Measurements from ENCODE around the gene SRA1. TPM values are rescaled to one million over a fixed set of nuclear protein-coding genes. Genes with fewer than 3 reads are reported as not detected.
A peak's percentile ranks its signal among the peaks of the same experiment; 100 is the strongest.

The SRA1 gene
- total and polyA plus RNA-seq, 9 of the 15 experiments (the other 6 are each of a cell fraction or from before 2014, with no cell fraction given): 24.1 to 47.4 (median 41.3) TPM

DNA sequence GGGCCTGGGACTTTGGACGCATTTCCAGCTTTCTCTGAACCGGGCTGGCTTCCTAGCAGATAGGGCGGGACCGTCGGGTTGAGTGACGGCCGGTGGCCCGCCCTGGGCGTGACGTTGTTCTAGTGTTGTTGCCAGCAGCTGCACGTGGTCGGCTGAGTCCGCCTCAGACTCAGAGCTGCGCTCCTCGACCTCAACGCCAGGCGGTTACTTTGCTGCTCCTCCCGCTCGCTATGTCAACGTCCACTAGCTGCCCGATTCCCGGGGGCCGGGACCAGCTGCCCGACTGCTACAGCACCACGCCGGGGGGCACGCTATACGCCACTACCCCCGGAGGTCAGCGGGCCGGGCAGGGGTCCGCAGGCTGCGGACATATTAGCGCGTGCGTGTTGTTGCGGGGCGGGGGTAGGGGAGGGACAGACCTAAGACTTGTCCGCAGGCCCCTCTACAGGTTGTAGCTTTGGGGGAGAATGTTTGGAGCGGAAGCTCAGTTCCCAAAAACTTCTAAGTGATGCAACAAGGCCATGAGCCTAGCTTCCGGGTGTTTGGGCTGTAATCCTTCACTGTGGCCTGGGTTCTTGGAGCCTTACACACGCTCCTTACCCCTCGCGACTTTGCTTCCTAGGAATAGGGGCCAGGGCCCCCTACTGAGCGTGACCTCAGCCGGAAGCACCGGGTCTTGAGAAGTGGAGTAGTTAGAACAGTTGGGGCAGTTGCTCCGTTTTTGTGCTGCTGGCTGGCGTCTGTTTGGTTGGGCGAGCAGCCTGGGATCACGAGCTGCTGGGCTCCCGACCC lies 9.6 kb downstream of the SRA1 start, which contains the start of gene EIF4EBP3 (continued):
- TF ChIP-seq, protein P1, sequence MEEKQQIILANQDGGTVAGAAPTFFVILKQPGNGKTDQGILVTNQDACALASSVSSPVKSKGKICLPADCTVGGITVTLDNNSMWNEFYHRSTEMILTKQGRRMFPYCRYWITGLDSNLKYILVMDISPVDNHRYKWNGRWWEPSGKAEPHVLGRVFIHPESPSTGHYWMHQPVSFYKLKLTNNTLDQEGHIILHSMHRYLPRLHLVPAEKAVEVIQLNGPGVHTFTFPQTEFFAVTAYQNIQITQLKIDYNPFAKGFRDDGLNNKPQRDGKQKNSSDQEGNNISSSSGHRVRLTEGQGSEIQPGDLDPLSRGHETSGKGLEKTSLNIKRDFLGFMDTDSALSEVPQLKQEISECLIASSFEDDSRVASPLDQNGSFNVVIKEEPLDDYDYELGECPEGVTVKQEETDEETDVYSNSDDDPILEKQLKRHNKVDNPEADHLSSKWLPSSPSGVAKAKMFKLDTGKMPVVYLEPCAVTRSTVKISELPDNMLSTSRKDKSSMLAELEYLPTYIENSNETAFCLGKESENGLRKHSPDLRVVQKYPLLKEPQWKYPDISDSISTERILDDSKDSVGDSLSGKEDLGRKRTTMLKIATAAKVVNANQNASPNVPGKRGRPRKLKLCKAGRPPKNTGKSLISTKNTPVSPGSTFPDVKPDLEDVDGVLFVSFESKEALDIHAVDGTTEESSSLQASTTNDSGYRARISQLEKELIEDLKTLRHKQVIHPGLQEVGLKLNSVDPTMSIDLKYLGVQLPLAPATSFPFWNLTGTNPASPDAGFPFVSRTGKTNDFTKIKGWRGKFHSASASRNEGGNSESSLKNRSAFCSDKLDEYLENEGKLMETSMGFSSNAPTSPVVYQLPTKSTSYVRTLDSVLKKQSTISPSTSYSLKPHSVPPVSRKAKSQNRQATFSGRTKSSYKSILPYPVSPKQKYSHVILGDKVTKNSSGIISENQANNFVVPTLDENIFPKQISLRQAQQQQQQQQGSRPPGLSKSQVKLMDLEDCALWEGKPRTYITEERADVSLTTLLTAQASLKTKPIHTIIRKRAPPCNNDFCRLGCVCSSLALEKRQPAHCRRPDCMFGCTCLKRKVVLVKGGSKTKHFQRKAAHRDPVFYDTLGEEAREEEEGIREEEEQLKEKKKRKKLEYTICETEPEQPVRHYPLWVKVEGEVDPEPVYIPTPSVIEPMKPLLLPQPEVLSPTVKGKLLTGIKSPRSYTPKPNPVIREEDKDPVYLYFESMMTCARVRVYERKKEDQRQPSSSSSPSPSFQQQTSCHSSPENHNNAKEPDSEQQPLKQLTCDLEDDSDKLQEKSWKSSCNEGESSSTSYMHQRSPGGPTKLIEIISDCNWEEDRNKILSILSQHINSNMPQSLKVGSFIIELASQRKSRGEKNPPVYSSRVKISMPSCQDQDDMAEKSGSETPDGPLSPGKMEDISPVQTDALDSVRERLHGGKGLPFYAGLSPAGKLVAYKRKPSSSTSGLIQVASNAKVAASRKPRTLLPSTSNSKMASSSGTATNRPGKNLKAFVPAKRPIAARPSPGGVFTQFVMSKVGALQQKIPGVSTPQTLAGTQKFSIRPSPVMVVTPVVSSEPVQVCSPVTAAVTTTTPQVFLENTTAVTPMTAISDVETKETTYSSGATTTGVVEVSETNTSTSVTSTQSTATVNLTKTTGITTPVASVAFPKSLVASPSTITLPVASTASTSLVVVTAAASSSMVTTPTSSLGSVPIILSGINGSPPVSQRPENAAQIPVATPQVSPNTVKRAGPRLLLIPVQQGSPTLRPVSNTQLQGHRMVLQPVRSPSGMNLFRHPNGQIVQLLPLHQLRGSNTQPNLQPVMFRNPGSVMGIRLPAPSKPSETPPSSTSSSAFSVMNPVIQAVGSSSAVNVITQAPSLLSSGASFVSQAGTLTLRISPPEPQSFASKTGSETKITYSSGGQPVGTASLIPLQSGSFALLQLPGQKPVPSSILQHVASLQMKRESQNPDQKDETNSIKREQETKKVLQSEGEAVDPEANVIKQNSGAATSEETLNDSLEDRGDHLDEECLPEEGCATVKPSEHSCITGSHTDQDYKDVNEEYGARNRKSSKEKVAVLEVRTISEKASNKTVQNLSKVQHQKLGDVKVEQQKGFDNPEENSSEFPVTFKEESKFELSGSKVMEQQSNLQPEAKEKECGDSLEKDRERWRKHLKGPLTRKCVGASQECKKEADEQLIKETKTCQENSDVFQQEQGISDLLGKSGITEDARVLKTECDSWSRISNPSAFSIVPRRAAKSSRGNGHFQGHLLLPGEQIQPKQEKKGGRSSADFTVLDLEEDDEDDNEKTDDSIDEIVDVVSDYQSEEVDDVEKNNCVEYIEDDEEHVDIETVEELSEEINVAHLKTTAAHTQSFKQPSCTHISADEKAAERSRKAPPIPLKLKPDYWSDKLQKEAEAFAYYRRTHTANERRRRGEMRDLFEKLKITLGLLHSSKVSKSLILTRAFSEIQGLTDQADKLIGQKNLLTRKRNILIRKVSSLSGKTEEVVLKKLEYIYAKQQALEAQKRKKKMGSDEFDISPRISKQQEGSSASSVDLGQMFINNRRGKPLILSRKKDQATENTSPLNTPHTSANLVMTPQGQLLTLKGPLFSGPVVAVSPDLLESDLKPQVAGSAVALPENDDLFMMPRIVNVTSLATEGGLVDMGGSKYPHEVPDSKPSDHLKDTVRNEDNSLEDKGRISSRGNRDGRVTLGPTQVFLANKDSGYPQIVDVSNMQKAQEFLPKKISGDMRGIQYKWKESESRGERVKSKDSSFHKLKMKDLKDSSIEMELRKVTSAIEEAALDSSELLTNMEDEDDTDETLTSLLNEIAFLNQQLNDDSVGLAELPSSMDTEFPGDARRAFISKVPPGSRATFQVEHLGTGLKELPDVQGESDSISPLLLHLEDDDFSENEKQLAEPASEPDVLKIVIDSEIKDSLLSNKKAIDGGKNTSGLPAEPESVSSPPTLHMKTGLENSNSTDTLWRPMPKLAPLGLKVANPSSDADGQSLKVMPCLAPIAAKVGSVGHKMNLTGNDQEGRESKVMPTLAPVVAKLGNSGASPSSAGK (IDR thresholded peaks at IDR 0.05): peak; percentile 93
- TF ChIP-seq, protein P2, sequence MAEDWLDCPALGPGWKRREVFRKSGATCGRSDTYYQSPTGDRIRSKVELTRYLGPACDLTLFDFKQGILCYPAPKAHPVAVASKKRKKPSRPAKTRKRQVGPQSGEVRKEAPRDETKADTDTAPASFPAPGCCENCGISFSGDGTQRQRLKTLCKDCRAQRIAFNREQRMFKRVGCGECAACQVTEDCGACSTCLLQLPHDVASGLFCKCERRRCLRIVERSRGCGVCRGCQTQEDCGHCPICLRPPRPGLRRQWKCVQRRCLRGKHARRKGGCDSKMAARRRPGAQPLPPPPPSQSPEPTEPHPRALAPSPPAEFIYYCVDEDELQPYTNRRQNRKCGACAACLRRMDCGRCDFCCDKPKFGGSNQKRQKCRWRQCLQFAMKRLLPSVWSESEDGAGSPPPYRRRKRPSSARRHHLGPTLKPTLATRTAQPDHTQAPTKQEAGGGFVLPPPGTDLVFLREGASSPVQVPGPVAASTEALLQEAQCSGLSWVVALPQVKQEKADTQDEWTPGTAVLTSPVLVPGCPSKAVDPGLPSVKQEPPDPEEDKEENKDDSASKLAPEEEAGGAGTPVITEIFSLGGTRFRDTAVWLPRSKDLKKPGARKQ (CRISPR knock-in tag; IDR thresholded peaks at IDR 0.05): peak; percentile 79; the same call in 1 of the 2 replicates
- peak; percentile 80 for TF ChIP-seq NFIC (IDR thresholded peaks at IDR 0.05)
- TF ChIP-seq ZFP30 (CRISPR knock-in tag; IDR thresholded peaks at IDR 0.05; ENCODE audit: borderline replicate concordance): no peak
- TF ChIP-seq, protein P3, sequence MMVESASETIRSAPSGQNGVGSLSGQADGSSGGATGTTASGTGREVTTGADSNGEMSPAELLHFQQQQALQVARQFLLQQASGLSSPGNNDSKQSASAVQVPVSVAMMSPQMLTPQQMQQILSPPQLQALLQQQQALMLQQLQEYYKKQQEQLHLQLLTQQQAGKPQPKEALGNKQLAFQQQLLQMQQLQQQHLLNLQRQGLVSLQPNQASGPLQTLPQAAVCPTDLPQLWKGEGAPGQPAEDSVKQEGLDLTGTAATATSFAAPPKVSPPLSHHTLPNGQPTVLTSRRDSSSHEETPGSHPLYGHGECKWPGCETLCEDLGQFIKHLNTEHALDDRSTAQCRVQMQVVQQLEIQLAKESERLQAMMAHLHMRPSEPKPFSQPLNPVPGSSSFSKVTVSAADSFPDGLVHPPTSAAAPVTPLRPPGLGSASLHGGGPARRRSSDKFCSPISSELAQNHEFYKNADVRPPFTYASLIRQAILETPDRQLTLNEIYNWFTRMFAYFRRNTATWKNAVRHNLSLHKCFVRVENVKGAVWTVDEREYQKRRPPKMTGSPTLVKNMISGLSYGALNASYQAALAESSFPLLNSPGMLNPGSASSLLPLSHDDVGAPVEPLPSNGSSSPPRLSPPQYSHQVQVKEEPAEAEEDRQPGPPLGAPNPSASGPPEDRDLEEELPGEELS (CRISPR knock-in tag; IDR thresholded peaks at IDR 0.05; ENCODE audit: borderline replicate concordance): peak; percentile 84
- 0 out of 2 replicates have a peak, but pooled peaks have one; percentile 58 for TF ChIP-seq FOXK1 (CRISPR knock-in tag; IDR thresholded peaks at IDR 0.05; ENCODE audit: borderline replicate concordance)
- TF ChIP-seq, protein P4, sequence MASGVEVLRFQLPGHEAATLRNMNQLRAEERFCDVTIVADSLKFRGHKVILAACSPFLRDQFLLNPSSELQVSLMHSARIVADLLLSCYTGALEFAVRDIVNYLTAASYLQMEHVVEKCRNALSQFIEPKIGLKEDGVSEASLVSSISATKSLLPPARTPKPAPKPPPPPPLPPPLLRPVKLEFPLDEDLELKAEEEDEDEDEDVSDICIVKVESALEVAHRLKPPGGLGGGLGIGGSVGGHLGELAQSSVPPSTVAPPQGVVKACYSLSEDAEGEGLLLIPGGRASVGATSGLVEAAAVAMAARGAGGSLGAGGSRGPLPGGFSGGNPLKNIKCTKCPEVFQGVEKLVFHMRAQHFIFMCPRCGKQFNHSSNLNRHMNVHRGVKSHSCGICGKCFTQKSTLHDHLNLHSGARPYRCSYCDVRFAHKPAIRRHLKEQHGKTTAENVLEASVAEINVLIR (CRISPR knock-in tag; IDR thresholded peaks at IDR 0.05): peak; percentile 66
- peak in 1 of 2 experiments; percentile 65; a peak in 1 of 4 replicates for TF ChIP-seq HDAC1 (IDR thresholded peaks at IDR 0.05)
